GM12878 (cell line): ENCODE results near the gene IL16. TPM values are rescaled to one million over a fixed set of nuclear protein-coding genes. Genes with fewer than 3 reads are reported as not detected.

Experiments
- ATAC-seq: fragments of 200-7000 bp; cut with Tn5 transposase; 3 replicates; pipeline ENCODE4 v1.9.1; 2020; ENCODE audit warnings: mild to moderate bottlenecking, moderate library complexity
- BruUV-seq: library from RNA; stranded (reverse); fragments of 400-500 nt; replicated peaks from 2 replicates; lab custom pipeline; 2021; lab: Mats Ljungman, UMichigan
- CTCF ChIA-PET: fragments of 300-600 bp; sonication (Branson Sonifier 250); formaldehyde crosslinking; extraction: SDS; loops from one replicate; lab custom pipeline; 2021; ENCODE audit warnings: inconsistent platforms; lab: Yijun Ruan, JAX
- POLR2A ChIA-PET: fragments of 350-600 bp; formaldehyde crosslinking; extraction: SDS; loops from one replicate; lab custom pipeline; 2021; ENCODE audit warnings: inconsistent platforms; lab: Charles Lee
- RAD21 ChIA-PET: fragments of 300-600 bp; sonication (Branson Sonifier 250); formaldehyde crosslinking; loops from one replicate; lab custom pipeline; 2023; ENCODE audit warnings: antibody characterized with exemption; ENCODE audit not compliant: unreplicated experiment; lab: Charles Lee
- SMC1A ChIA-PET: fragments of 300-600 bp; sonication (Branson Sonifier 250); formaldehyde crosslinking; loops from one replicate; lab custom pipeline; 2023; ENCODE audit not compliant: unreplicated experiment, uncharacterized antibody; lab: Charles Lee
- DNase-seq: peaks from one replicate; pipeline ENCODE4 v3.0.0-alpha.2; 2011; ENCODE audit warnings: low read depth, low spot score
- FAIRE-seq: peaks from 3 replicates; lab custom pipeline; 2011; peaks lifted over from hg19 to GRCh38; lab: Jason Lieb, UNC
- H2AFZ ChIP-seq: 2 replicates; pipeline ENCODE4 v1.6.0; 2011; ENCODE audit warnings: low read depth, low read length, control low read depth; ENCODE audit not compliant: control insufficient read depth
- H3K27ac ChIP-seq: 2 replicates; pipeline ENCODE4 v1.5.1; 2011; ENCODE audit warnings: control low read depth; ENCODE audit not compliant: control insufficient read depth, insufficient read depth
- H3K27me3 ChIP-seq, 2 experiments: replicated peaks in 1 of 2; 2 replicates each; pipeline versions ENCODE4 v1.6.0 to v1.6.1; 2011; ENCODE audit warnings: low read length in 1 of 2; ENCODE audit not compliant: control insufficient read depth in 2 of 2, insufficient read depth in 2 of 2
- H3K36me3 ChIP-seq, 2 experiments: 2 replicates each; pipeline ENCODE4 v1.5.1; 2011; ENCODE audit warnings: low read length in 1 of 2; ENCODE audit not compliant: control insufficient read depth in 2 of 2, insufficient read depth in 2 of 2
- H3K4me1 ChIP-seq: 2 replicates; pipeline ENCODE4 v1.6.1; 2011; ENCODE audit warnings: mild to moderate bottlenecking, low read length, moderate library complexity, mixed read lengths; ENCODE audit not compliant: control insufficient read depth, insufficient read depth
- H3K4me2 ChIP-seq: 2 replicates; pipeline ENCODE4 v1.6.0; 2011; ENCODE audit warnings: control low read depth; ENCODE audit not compliant: control insufficient read depth, insufficient read depth
- H3K4me3 ChIP-seq: fragments of 200-600 bp; sonication (generic); 2 replicates; pipeline ENCODE4 v1.5.1; 2016
- H3K79me2 ChIP-seq: 2 replicates; pipeline ENCODE4 v1.6.0; 2011; ENCODE audit warnings: low read length; ENCODE audit not compliant: control insufficient read depth, insufficient read depth
- H3K9ac ChIP-seq: 2 replicates; pipeline ENCODE4 v1.8.0; 2011; ENCODE audit warnings: low read length, control low read depth, mixed read lengths; ENCODE audit not compliant: control insufficient read depth, insufficient read depth
- H3K9me3 ChIP-seq: replicated peaks from 3 replicates; pipeline ENCODE4 v1.5.1; 2011; ENCODE audit warnings: mild to moderate bottlenecking, low read length; ENCODE audit not compliant: control insufficient read depth, insufficient read depth
- H4K20me1 ChIP-seq: 2 replicates; pipeline ENCODE4 v1.6.0; 2011; ENCODE audit not compliant: control insufficient read depth, insufficient read depth
- CBFB ChIP-seq: IDR thresholded peaks from 2 replicates; pipeline ENCODE4 v1.6.1; 2016; ENCODE audit warnings: antibody characterized with exemption, low read depth
- HCFC1 ChIP-seq: fragments of 150-350 bp; IDR thresholded peaks from 2 replicates; pipeline ENCODE4 v1.6.1; 2014; ENCODE audit warnings: low read length
- HDAC2 ChIP-seq: fragments of 200-600 bp; sonication (generic); IDR thresholded peaks from 2 replicates; pipeline ENCODE4 v1.6.1; 2017
- PAX5 ChIP-seq: IDR thresholded peaks from 2 replicates; pipeline ENCODE4 v1.6.1; 2011; ENCODE audit warnings: low read depth, low read length, borderline replicate concordance
- SPI1 ChIP-seq: IDR thresholded peaks from 2 replicates; pipeline ENCODE4 v1.6.1; 2011; ENCODE audit warnings: low read depth, mild to moderate bottlenecking, low read length, moderate library complexity, borderline replicate concordance; ENCODE audit not compliant: insufficient read depth
- TCF12 ChIP-seq: IDR thresholded peaks from 2 replicates; pipeline ENCODE4 v1.6.1; 2011; ENCODE audit warnings: low read depth, mild to moderate bottlenecking, low read length
- ZBTB4 ChIP-seq: fragments of 450-650 bp; formaldehyde crosslinking; IDR thresholded peaks from 2 replicates; pipeline ENCODE4 v1.4.0; 2022; ENCODE audit warnings: mild to moderate bottlenecking, moderate library complexity
- WGBS: methylation state at CpG from one replicate; pipeline ENCODE4 v1.1.6; 2016; ENCODE audit warnings: low lambda C conversion rate; ENCODE audit not compliant: insufficient replicate concordance, insufficient coverage; ENCODE audit errors: missing lambda C conversion rate; 5-methylcytosine and 5-hydroxymethylcytosine counted together
- in situ Hi-C: fragments of 300-500 bp; cut with MboI; formaldehyde crosslinking; loops from 9 replicates; pipeline ENCODE4 v1.14.3; 2018; ENCODE audit warnings: mixed read lengths
- intact Hi-C: fragments of 100-400 bp; cut with micrococcal nuclease; formaldehyde crosslinking; loops from one replicate; pipeline ENCODE4 v1.14.2; 2022; ENCODE audit not compliant: unreplicated experiment
- polyA plus RNA-seq, 11 experiments: library from polyadenylated mRNA; depleted of rRNA in 4 of 11; unstranded in 6 of 11; stranded (reverse) in 5 of 11; fragments of >200 nt; fragmentation: Nextera tagmentation in 4 of 11; fragmentation: Illumina TruSeq in 1 of 11; extraction: Ambion mirVana in 4 of 11; extraction: Trizol in 1 of 11; gene quantifications; 1 replicate in 1 of 11; 2 replicates in 10 of 11; pipeline versions ENCODE4 v1.2.1 to v1.2.3, GENCODE V29; 2011 to 2016; ENCODE audit warnings: inconsistent platforms in 2 of 11, missing spikeins in 2 of 11, low read depth in 1 of 11
- total RNA-seq, 4 experiments: library from RNA; depleted of rRNA in 3 of 4; stranded (reverse); fragments of >200 nt in 3 of 4; fragmentation: Illumina TruSeq in 1 of 4; extraction: Trizol in 1 of 4; gene quantifications; 2 replicates each; pipeline versions ENCODE4 v1.2.1 to v1.2.3, GENCODE V29; 2013 to 2021
- TF ChIP-seq, protein P1 (sequence below): fragments of 450-650 bp; IDR thresholded peaks from 2 replicates; pipeline ENCODE4 v1.6.1; 2016; ENCODE audit warnings: mild to moderate bottlenecking

IL16 gene
- total and polyA plus RNA-seq, 10 of the 15 experiments (the other 5 are each of a cell fraction or from before 2014, with no cell fraction given) = 21.7 to 206 (median 44.5) TPM

- FAIRE-seq (no peak), ATAC-seq (no peak)
- RAD21 ChIA-PET = no interaction called here
- H2AFZ ChIP-seq = no peak overlapping the region
- WGBS = 43% methylated on average over 4 of the region's 4 CpGs
- TF ChIP-seq CBFB (no peak), HCFC1 (no peak), TCF12 (no peak), HDAC2 (no peak), PAX5 (no peak), ZBTB4 (CRISPR knock-in tag) (no peak), SPI1 (no peak)
- TF ChIP-seq, protein P1, sequence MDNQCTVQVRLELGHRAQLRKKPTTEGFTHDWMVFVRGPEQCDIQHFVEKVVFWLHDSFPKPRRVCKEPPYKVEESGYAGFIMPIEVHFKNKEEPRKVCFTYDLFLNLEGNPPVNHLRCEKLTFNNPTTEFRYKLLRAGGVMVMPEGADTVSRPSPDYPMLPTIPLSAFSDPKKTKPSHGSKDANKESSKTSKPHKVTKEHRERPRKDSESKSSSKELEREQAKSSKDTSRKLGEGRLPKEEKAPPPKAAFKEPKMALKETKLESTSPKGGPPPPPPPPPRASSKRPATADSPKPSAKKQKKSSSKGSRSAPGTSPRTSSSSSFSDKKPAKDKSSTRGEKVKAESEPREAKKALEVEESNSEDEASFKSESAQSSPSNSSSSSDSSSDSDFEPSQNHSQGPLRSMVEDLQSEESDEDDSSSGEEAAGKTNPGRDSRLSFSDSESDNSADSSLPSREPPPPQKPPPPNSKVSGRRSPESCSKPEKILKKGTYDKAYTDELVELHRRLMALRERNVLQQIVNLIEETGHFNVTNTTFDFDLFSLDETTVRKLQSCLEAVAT = no peak
- TF ChIP-seq, all 136 proteins: peak for 0
- H3K27ac ChIP-seq = no peak overlapping the region
- ChIA-PET POLR2A (no interaction called here), CTCF (interaction anchor here (1.1 to 11.3 kb wide), 3 partner anchors 66 to 229 kb away, joined by 3 to 142 read pairs (median 14); no protein-coding TSS in a partner anchor), SMC1A (no interaction called here)
- H3K4me2 ChIP-seq = no peak overlapping the region
- H3K36me3 ChIP-seq = no peaks in the 10 kb centered on the region
- in situ Hi-C loops = no loop called here
- no peaks in the 10 kb centered on the region for H3K27me3 ChIP-seq
- no peak overlapping the region for H3K4me3 ChIP-seq
- H3K9ac ChIP-seq = no peak overlapping the region
- BruUV-seq = no TSS peak
- intact Hi-C loops = no loop called here
- H3K79me2 ChIP-seq = no peaks in the 10 kb centered on the region
- H4K20me1 ChIP-seq = no peaks in the 10 kb centered on the region
- no peak for DNase-seq
- no peaks in the 10 kb centered on the region; the same call in 1 of the 2 replicates for H3K4me1 ChIP-seq
- no peaks in the 10 kb centered on the region for H3K9me3 ChIP-seq
Measured at GRCh38 chr15:81341351-81341750, 144.7 kb downstream of the IL16 start.
